GM23338 (cell line): ENCODE data around the gene RIF1.

Source experiments
- EZH2 ChIP-seq: fragments of 200-600 bp; sonication (generic); IDR thresholded peaks from one replicate; pipeline ENCODE4 v1.8.0; 2017; ENCODE audit warnings: antibody characterized with exemption, mild to moderate bottlenecking, low read depth; ENCODE audit not compliant: unreplicated experiment
- EZH2phosphoT487 ChIP-seq: fragments of 200-600 bp; sonication (generic); IDR thresholded peaks from one replicate; pipeline ENCODE4 v1.8.1; 2018; ENCODE audit warnings: antibody characterized with exemption; ENCODE audit not compliant: unreplicated experiment
- POLR2AphosphoS5 ChIP-seq: IDR thresholded peaks from 2 replicates; pipeline ENCODE4 v1.6.1; 2016; ENCODE audit warnings: antibody characterized with exemption, low read depth
- ZNF114 ChIP-seq: fragments of 250-450 bp; sonication (Bioruptor Pico); IDR thresholded peaks from 2 replicates; pipeline ENCODE4 v1.5.0; 2020; ENCODE audit warnings: mild to moderate bottlenecking, moderate library complexity
- ZNF331 ChIP-seq: fragments of 250-450 bp; sonication (Bioruptor Pico); IDR thresholded peaks from 2 replicates; pipeline ENCODE4 v1.5.0; 2020; ENCODE audit warnings: low read depth, mild to moderate bottlenecking, moderate library complexity
- TF ChIP-seq, protein P1 (sequence below), 2 experiments: fragments of 200-600 bp in 1 of 2; sonication (generic) in 1 of 2; conservative IDR thresholded peaks; 2 replicates each; pipeline versions ENCODE4 v1.5.1 to v1.6.1; 2016 to 2017; ENCODE audit warnings: antibody characterized with exemption in 2 of 2, low read depth in 2 of 2, mild to moderate bottlenecking in 2 of 2, moderate library complexity in 1 of 2
- TF ChIP-seq, protein P2 (sequence below): IDR thresholded peaks from one replicate; pipeline ENCODE4 v1.6.1; 2018; ENCODE audit warnings: antibody characterized with exemption; ENCODE audit not compliant: unreplicated experiment
- TF ChIP-seq, protein P3 (sequence below): IDR thresholded peaks from 2 replicates; pipeline ENCODE4 v1.6.1; 2016; ENCODE audit warnings: antibody characterized with exemption

DNA sequence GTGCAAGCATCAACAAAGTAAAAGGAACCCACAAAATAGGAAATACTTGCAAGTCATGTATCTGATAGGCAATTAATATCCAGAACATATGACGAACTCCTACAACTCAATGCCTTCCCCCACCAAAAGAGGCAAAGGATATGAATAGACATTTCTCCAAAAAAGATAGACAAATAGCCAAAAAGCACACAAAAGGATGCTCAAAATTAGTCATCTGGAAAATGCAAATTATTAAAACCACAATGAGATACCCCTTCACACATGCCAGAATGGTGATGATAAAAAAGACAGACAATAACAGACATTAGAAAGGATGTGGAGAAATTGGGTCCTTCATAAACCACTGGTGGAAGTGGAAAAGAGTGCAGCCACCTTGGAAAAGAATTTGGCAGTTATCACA is 76.4 kb downstream of the RIF1 start:
- TF ChIP-seq, protein P1, sequence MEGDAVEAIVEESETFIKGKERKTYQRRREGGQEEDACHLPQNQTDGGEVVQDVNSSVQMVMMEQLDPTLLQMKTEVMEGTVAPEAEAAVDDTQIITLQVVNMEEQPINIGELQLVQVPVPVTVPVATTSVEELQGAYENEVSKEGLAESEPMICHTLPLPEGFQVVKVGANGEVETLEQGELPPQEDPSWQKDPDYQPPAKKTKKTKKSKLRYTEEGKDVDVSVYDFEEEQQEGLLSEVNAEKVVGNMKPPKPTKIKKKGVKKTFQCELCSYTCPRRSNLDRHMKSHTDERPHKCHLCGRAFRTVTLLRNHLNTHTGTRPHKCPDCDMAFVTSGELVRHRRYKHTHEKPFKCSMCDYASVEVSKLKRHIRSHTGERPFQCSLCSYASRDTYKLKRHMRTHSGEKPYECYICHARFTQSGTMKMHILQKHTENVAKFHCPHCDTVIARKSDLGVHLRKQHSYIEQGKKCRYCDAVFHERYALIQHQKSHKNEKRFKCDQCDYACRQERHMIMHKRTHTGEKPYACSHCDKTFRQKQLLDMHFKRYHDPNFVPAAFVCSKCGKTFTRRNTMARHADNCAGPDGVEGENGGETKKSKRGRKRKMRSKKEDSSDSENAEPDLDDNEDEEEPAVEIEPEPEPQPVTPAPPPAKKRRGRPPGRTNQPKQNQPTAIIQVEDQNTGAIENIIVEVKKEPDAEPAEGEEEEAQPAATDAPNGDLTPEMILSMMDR (conservative IDR thresholded peaks at IDR 0.05; ENCODE audit: low read depth in 2 of 2): no peak
- TF ChIP-seq EZH2 (no peak), ZNF114 (CRISPR knock-in tag) (no peak), POLR2AphosphoS5 (no peak), EZH2phosphoT487 (no peak), ZNF331 (CRISPR knock-in tag) (no peak)
- TF ChIP-seq, protein P2, sequence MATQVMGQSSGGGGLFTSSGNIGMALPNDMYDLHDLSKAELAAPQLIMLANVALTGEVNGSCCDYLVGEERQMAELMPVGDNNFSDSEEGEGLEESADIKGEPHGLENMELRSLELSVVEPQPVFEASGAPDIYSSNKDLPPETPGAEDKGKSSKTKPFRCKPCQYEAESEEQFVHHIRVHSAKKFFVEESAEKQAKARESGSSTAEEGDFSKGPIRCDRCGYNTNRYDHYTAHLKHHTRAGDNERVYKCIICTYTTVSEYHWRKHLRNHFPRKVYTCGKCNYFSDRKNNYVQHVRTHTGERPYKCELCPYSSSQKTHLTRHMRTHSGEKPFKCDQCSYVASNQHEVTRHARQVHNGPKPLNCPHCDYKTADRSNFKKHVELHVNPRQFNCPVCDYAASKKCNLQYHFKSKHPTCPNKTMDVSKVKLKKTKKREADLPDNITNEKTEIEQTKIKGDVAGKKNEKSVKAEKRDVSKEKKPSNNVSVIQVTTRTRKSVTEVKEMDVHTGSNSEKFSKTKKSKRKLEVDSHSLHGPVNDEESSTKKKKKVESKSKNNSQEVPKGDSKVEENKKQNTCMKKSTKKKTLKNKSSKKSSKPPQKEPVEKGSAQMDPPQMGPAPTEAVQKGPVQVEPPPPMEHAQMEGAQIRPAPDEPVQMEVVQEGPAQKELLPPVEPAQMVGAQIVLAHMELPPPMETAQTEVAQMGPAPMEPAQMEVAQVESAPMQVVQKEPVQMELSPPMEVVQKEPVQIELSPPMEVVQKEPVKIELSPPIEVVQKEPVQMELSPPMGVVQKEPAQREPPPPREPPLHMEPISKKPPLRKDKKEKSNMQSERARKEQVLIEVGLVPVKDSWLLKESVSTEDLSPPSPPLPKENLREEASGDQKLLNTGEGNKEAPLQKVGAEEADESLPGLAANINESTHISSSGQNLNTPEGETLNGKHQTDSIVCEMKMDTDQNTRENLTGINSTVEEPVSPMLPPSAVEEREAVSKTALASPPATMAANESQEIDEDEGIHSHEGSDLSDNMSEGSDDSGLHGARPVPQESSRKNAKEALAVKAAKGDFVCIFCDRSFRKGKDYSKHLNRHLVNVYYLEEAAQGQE: no peak
- TF ChIP-seq, protein P3, sequence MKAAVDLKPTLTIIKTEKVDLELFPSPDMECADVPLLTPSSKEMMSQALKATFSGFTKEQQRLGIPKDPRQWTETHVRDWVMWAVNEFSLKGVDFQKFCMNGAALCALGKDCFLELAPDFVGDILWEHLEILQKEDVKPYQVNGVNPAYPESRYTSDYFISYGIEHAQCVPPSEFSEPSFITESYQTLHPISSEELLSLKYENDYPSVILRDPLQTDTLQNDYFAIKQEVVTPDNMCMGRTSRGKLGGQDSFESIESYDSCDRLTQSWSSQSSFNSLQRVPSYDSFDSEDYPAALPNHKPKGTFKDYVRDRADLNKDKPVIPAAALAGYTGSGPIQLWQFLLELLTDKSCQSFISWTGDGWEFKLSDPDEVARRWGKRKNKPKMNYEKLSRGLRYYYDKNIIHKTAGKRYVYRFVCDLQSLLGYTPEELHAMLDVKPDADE: no peak
